HG03175 (cell line): Measurements from ENCODE around the gene GABBR2.

Experiments used
- ATAC-seq: cut with Tn5 transposase; IDR thresholded peaks from one replicate; pipeline ENCODE4 v1.9.1; 2021; ENCODE audit warnings: mild to moderate bottlenecking, moderate library complexity; ENCODE audit not compliant: unreplicated experiment

GABBR2 gene

GRCh38 chr9:98571643-98572042 lies 137.1 kb downstream of the GABBR2 start:
- no peak for ATAC-seq

- ATAC-seq: no peak
Observed at GRCh38 chr9:98570663-98571440, 137.9 kb downstream of the GABBR2 start.

GRCh38 chr9:98570055-98570454 lies 138.7 kb downstream of the GABBR2 start:
- ATAC-seq: no peak

- no peak for ATAC-seq
Observed at GRCh38 chr9:98569491-98569890, 139.2 kb downstream of the GABBR2 start.

GRCh38 chr9:98568909-98569469 lies 139.7 kb downstream of the GABBR2 start:
- ATAC-seq: no peak

- no peak for ATAC-seq
Observed at GRCh38 chr9:98568234-98568908, 140.4 kb downstream of the GABBR2 start.

- no peak for ATAC-seq
Observed at GRCh38 chr9:98567540-98568233, 141.0 kb downstream of the GABBR2 start.

- ATAC-seq: no peak
Observed at GRCh38 chr9:98565152-98566135, 143.3 kb downstream of the GABBR2 start.

- no peak for ATAC-seq
Observed at GRCh38 chr9:98564714-98565113, 144.0 kb downstream of the GABBR2 start.

GRCh38 chr9:98563988-98564387 lies 144.7 kb downstream of the GABBR2 start:
- ATAC-seq: no peak

GRCh38 chr9:98563212-98563907 lies 145.4 kb downstream of the GABBR2 start:
- ATAC-seq: no peak

GRCh38 chr9:98559561-98559960 lies 149.2 kb downstream of the GABBR2 start:
- ATAC-seq: no peak

- ATAC-seq: no peak
Observed at GRCh38 chr9:98558575-98558974, 150.2 kb downstream of the GABBR2 start.

- ATAC-seq: no peak
Observed at GRCh38 chr9:98556511-98556910, 152.2 kb downstream of the GABBR2 start.

- no peak for ATAC-seq
Observed at GRCh38 chr9:98555651-98556465, 152.9 kb downstream of the GABBR2 start.

GRCh38 chr9:98554752-98555151 lies 154.0 kb downstream of the GABBR2 start:
- ATAC-seq: no peak

- ATAC-seq: no peak
Observed at GRCh38 chr9:98552331-98552730, 156.4 kb downstream of the GABBR2 start.

- ATAC-seq: no peak
Observed at GRCh38 chr9:98551511-98552286, 157.0 kb downstream of the GABBR2 start.
